ENCODE data around the gene TPM1. TPM values are rescaled to one million over a fixed set of nuclear protein-coding genes. Genes with fewer than 3 reads are reported as not detected.
A peak's percentile ranks its signal among the peaks of the same experiment; 100 is the strongest.

TPM1 gene
- total and polyA plus RNA-seq, 4 donors, result 64.7 to 101 (median 71.5) TPM

DNA sequence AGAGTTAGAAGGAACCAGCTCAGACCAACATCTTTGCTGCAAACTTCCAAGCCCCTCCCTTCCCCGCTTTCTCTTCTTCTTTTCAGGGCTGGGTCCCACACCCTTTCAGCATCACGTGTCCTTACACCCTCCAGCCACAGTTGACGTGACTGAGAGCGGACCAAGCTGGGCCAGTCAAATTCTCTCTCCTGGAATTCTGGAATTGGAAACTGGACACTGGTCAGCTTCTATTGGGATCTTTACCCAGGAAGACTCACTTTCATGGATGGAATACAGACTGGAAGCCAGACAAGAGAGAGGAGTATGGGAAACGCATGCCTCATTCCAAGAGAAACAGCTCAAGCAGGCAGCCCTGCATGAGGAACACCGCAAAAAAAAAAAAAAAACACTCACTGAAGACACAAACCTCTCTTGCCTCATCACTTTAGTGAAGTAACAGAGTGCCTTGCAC, 12.4 kb upstream of the TPM1 start:
- H3K27me3 ChIP-seq (ENCODE audit: control insufficient read depth in 4 of 4, insufficient read depth in 4 of 4, low read length in 3 of 4), result no peaks in the 10 kb centered on the region
- no peak for DNase-seq (ENCODE audit: low spot score)
- TF ChIP-seq FOXA2 (IDR thresholded peaks at IDR 0.05) (no peak), TAF1 (conservative IDR thresholded peaks at IDR 0.05) (no peak), NR2F2 (IDR thresholded peaks at IDR 0.05) (no peak)
- TF ChIP-seq, protein P1, sequence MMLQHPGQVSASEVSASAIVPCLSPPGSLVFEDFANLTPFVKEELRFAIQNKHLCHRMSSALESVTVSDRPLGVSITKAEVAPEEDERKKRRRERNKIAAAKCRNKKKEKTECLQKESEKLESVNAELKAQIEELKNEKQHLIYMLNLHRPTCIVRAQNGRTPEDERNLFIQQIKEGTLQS (IDR thresholded peaks at IDR 0.05), result no peak
- no peaks in the 10 kb centered on the region for H3K4me1 ChIP-seq (ENCODE audit: control insufficient read depth in 4 of 4, insufficient read depth in 4 of 4, low read length in 3 of 4)
- H3K36me3 ChIP-seq (ENCODE audit: control insufficient read depth in 4 of 4, insufficient read depth in 3 of 4, low read depth in 1 of 4, low read length in 3 of 4), result no peaks in the 10 kb centered on the region
- WGBS, result 78% methylated on average over 6 of the region's 6 CpGs
- H3K27ac ChIP-seq (ENCODE audit: low read depth in 1 of 2, low read length in 2 of 2), result no peak overlapping the region
- no peak overlapping the region for H3K9ac ChIP-seq (ENCODE audit: low read depth in 1 of 2, low read length in 2 of 2)
- no peak overlapping the region for H3K4me3 ChIP-seq (ENCODE audit: low read depth in 1 of 3, low read length in 3 of 3)
- no peaks in the 10 kb centered on the region for H3K9me3 ChIP-seq (ENCODE audit: control insufficient read depth in 4 of 4, low read length in 3 of 4)

DNA sequence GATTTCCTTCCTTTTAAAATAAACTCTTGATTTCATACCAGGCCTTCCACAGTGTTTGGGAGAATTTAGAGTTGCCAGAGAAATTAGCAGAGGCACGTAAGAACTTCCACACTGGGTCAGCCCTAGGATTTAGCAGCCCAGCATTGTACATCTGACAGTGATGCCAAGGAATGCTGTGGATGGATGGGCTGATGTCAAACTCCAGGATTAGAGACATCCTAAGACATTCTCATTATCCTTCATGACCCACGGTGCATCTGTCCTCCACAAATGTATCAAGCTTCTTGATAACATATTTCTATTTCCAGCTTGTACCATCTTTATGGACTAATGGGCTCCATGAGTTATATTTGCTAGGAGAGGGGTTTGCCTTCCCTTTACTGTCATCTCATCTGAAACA, 8.0 kb upstream of the TPM1 start:
- TF ChIP-seq SP1 (IDR thresholded peaks at IDR 0.05), result no peak
- no peak for TF ChIP-seq CTCF (IDR thresholded peaks at IDR 0.05; ENCODE audit: low read depth, low read length, missing input control)
- no peak for TF ChIP-seq FOXA2 (IDR thresholded peaks at IDR 0.05)
- TF ChIP-seq, protein P2, sequence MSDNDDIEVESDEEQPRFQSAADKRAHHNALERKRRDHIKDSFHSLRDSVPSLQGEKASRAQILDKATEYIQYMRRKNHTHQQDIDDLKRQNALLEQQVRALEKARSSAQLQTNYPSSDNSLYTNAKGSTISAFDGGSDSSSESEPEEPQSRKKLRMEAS (IDR thresholded peaks at IDR 0.05), result no peak
- TF ChIP-seq FOXA1 (IDR thresholded peaks at IDR 0.05), result no peak
- Histone ChIP-seq H3K4me3 (ENCODE audit: low read depth in 1 of 3, low read length in 3 of 3) (no peak overlapping the region), H3K4me1 (ENCODE audit: control insufficient read depth in 4 of 4, insufficient read depth in 4 of 4, low read length in 3 of 4) (no peaks in the 10 kb centered on the region), H3K27ac (ENCODE audit: low read depth in 1 of 2, low read length in 2 of 2) (no peak overlapping the region), H3K9me3 (ENCODE audit: control insufficient read depth in 4 of 4, low read length in 3 of 4) (no peaks in the 10 kb centered on the region), H3K27me3 (ENCODE audit: control insufficient read depth in 4 of 4, insufficient read depth in 4 of 4, low read length in 3 of 4) (no peaks in the 10 kb centered on the region), H3K9ac (ENCODE audit: low read depth in 1 of 2, low read length in 2 of 2) (no peak overlapping the region), H3K36me3 (ENCODE audit: control insufficient read depth in 4 of 4, insufficient read depth in 3 of 4, low read depth in 1 of 4, low read length in 3 of 4) (no peaks in the 10 kb centered on the region)
- WGBS, result 90% methylated on average over 2 of the region's 2 CpGs
- DNase-seq (ENCODE audit: low spot score), result no peak

- H3K9ac ChIP-seq (ENCODE audit: low read depth in 1 of 2, low read length in 2 of 2), result no peak overlapping the region
- H3K4me3 ChIP-seq (ENCODE audit: low read depth in 1 of 3, low read length in 3 of 3), result no peak overlapping the region
- no peaks in the 10 kb centered on the region for H3K4me1 ChIP-seq (ENCODE audit: control insufficient read depth in 4 of 4, insufficient read depth in 4 of 4, low read length in 3 of 4)
- H3K9me3 ChIP-seq (ENCODE audit: control insufficient read depth in 4 of 4, low read length in 3 of 4), result no peaks in the 10 kb centered on the region
- no peak for TF ChIP-seq NR2F2 (IDR thresholded peaks at IDR 0.05)
- H3K27ac ChIP-seq (ENCODE audit: low read depth in 1 of 2, low read length in 2 of 2), result no peak overlapping the region
- DNase-seq (ENCODE audit: low spot score), result no peak
- 97% methylated on average over 4 of the region's 4 CpGs for WGBS
- H3K36me3 ChIP-seq (ENCODE audit: control insufficient read depth in 4 of 4, insufficient read depth in 3 of 4, low read depth in 1 of 4, low read length in 3 of 4), result no peaks in the 10 kb centered on the region
- H3K27me3 ChIP-seq (ENCODE audit: control insufficient read depth in 4 of 4, insufficient read depth in 4 of 4, low read length in 3 of 4), result no peaks in the 10 kb centered on the region
These were observed 7.3 kb upstream of the TPM1 start for GRCh38 chr15:63035253-63035652.

DNA sequence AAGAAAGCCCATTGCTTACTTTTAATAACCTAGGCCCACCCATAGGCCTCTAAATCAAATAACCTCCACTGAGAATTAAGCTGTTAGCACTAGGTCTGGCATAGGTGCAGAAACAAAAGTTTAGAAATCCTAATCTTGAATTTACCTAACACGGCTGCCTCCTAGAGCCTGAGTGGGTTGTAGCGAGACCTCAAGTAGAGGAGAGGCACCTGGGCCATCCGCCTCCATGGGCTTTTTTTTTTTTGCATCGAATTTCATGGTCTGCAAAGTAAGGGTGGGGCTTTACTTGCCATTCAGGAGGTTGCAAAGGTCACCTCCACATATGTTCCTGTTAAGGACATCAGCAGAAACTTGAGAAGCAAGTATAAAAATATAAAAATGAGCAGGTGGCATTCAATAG, 6.6 kb upstream of the TPM1 start:
- 62% methylated on average over 4 of the region's 4 CpGs for WGBS

More for the DNA sequence above, 6.6 kb upstream of the TPM1 start:
- H3K9ac ChIP-seq (ENCODE audit: low read depth in 1 of 2, low read length in 2 of 2), result no peak overlapping the region
- H3K27me3 ChIP-seq (ENCODE audit: control insufficient read depth in 4 of 4, insufficient read depth in 4 of 4, low read length in 3 of 4), result no peaks in the 10 kb centered on the region
- H3K27ac ChIP-seq (ENCODE audit: low read depth in 1 of 2, low read length in 2 of 2), result no peak overlapping the region
- no peak overlapping the region for H3K4me3 ChIP-seq (ENCODE audit: low read depth in 1 of 3, low read length in 3 of 3)
- no peaks in the 10 kb centered on the region for H3K36me3 ChIP-seq (ENCODE audit: control insufficient read depth in 4 of 4, insufficient read depth in 3 of 4, low read depth in 1 of 4, low read length in 3 of 4)
- DNase-seq (ENCODE audit: low spot score), result no peak
- no peaks in the 10 kb centered on the region for H3K9me3 ChIP-seq (ENCODE audit: control insufficient read depth in 4 of 4, low read length in 3 of 4)
- TF ChIP-seq FOXA1 (IDR thresholded peaks at IDR 0.05), result no peak
- no peak for TF ChIP-seq TAF1 (conservative IDR thresholded peaks at IDR 0.05)
- peak; percentile 5 for TF ChIP-seq CTCF (IDR thresholded peaks at IDR 0.05; ENCODE audit: low read depth, low read length, missing input control)
- no peak for TF ChIP-seq FOXA2 (IDR thresholded peaks at IDR 0.05)
- TF ChIP-seq RAD21 (IDR thresholded peaks at IDR 0.05), result peak in 1 of 2 donors; percentile 66
- no peaks in the 10 kb centered on the region for H3K4me1 ChIP-seq (ENCODE audit: control insufficient read depth in 4 of 4, insufficient read depth in 4 of 4, low read length in 3 of 4)

Data from liver (tissue), 9 donors.